ENCODE results near the gene FN3KRP.

FN3KRP gene

DNA sequence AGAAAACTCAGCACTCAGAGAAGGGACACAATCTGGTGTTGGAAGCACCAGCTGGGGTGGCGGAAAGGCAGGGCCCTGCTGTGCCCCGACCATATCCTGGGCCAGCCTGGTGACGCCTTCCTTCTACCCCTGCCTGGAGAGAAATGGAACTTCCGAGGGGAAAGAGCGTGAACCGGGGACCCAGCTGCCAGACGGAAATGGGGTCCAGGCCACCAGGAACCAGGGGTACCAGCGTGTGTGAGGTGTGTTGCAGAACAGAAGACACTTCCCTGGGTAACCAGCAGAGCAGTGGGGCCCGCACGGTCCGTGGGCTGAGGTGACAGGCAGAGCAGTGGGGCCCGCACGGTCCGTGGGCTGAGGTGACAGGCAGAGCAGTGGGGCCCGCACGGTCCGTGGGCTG is 24.8 kb upstream of the FN3KRP start:
- Histone ChIP-seq H3K4me1 (peaks cover 0 to 7% (median 1%) of the 10 kb centered on the region in 4 donors), H3K27me3 (no peaks in the 10 kb centered on the region), H3K27ac (no peak overlapping the region), H3K36me3 (peaks cover 0 to 5% (median 0%) of the 10 kb centered on the region in 3 donors), H3K4me3 (no peak overlapping the region), H3K9me3 (no peaks in the 10 kb centered on the region)
- intact Hi-C loops (cut with DNase I; ENCODE audit: low total_unique reads) = loop anchor here (10.0 kb wide), 1 partner anchor 97 kb away; no protein-coding TSS in a partner anchor
- no peak for DNase-seq
- TF ChIP-seq, protein P1, sequence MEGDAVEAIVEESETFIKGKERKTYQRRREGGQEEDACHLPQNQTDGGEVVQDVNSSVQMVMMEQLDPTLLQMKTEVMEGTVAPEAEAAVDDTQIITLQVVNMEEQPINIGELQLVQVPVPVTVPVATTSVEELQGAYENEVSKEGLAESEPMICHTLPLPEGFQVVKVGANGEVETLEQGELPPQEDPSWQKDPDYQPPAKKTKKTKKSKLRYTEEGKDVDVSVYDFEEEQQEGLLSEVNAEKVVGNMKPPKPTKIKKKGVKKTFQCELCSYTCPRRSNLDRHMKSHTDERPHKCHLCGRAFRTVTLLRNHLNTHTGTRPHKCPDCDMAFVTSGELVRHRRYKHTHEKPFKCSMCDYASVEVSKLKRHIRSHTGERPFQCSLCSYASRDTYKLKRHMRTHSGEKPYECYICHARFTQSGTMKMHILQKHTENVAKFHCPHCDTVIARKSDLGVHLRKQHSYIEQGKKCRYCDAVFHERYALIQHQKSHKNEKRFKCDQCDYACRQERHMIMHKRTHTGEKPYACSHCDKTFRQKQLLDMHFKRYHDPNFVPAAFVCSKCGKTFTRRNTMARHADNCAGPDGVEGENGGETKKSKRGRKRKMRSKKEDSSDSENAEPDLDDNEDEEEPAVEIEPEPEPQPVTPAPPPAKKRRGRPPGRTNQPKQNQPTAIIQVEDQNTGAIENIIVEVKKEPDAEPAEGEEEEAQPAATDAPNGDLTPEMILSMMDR (IDR thresholded peaks at IDR 0.05) = no peak

DNA sequence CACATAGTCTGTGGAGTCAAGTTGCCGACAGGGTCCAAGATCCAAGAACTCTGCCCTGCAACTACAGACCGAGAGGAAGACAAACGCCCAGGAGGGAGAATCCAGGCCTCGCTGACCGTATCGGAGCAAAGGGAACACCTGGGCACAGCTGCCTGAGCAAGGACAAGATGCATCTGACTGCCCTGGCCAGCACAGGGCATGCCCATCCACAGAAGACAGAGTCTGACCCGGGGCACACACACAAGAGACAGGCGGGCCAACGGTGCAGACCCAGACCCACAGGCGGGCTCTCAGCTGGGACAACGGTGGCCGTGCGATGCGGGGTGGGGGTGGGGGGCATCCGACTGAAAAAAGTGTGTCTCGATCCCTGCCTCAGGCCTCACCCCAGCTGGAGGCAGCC is 24.2 kb upstream of the FN3KRP start:
- Histone ChIP-seq H3K36me3 (peaks cover 0 to 5% (median 0%) of the 10 kb centered on the region in 3 donors), H3K4me1 (peaks cover 0 to 12% (median 7%) of the 10 kb centered on the region in 4 donors), H3K4me3 (no peak overlapping the region), H3K9me3 (no peaks in the 10 kb centered on the region), H3K27ac (no peak overlapping the region), H3K27me3 (no peaks in the 10 kb centered on the region)
- TF ChIP-seq, protein P1 (IDR thresholded peaks at IDR 0.05) = no peak
- DNase-seq = no peak
- intact Hi-C loops (cut with DNase I; ENCODE audit: low total_unique reads) = loop anchor here (10.0 kb wide), 1 partner anchor 97 kb away; no protein-coding TSS in a partner anchor

DNA sequence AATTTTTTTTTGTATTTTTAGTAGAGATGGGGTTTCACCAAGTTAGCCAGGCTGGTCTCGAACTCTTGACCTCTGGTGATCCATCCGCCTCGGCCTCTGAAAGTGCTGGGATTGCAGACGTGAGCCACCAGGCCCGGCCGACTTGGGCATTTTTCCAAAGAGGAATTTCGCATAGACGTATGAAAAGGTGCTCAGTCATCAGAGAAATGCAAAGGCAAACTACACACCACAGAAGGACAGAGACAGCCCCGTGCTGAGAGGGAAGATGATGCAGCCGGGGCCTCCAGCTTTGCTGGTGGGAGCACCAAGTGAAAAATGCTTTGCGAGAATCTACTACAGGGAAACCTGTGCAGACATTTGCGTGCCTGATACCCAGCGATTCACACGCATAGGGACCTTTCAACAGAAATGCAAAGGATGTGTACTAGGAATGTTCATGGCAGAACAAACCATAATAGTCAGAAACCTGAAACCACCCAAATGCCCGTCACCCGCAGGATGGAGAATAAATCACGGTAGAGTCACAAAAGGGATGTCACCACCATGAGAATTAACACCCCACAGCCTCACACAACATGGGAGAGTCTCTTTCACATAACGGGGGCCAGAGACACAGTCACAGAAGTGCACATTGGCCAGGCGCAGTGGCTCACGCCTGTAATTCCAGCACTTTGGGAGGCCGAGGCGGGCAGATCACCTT is 23.2 kb upstream of the FN3KRP start:
- Histone ChIP-seq H3K36me3 (peaks cover 0 to 5% (median 0%) of the 10 kb centered on the region in 3 donors), H3K4me3 (no peak overlapping the region)
- TF ChIP-seq, protein P1 (IDR thresholded peaks at IDR 0.05) = no peak

DNA sequence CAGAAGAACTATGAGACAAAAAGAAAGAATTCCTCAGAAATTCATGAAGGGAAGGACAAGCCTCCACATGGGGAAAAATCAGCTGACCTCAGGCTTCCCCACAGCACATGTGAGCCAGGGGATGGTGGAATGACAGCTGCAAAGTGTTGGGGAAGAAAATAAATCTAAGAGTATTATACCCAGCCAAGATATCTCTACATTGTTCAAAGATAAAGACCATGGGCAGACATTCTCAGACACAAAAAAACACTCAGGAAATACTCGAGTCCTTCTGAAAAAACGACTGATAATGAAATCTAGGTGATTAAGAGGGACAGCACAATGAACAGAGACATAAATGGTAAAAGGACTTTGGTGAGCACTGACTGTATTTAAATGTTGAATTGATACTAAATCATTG is 21.9 kb upstream of the FN3KRP start:
- Histone ChIP-seq H3K36me3 (peaks cover 0 to 5% (median 0%) of the 10 kb centered on the region in 3 donors), H3K4me1 (peaks cover 0 to 22% (median 13%) of the 10 kb centered on the region in 4 donors), H3K27me3 (no peaks in the 10 kb centered on the region), H3K9me3 (no peaks in the 10 kb centered on the region), H3K4me3 (no peak overlapping the region), H3K27ac (no peak overlapping the region)
- TF ChIP-seq, protein P1 (IDR thresholded peaks at IDR 0.05) = no peak
- no peak for DNase-seq
- intact Hi-C loops (cut with DNase I; ENCODE audit: low total_unique reads) = loop anchor here (5.0 to 10.0 kb wide), 2 partner anchors 58 to 100 kb away; partner anchors contain the start of gene TBCD

More for the DNA sequence above, 23.2 kb upstream of the FN3KRP start:
- Histone ChIP-seq H3K9me3 (no peaks in the 10 kb centered on the region), H3K27ac (no peak overlapping the region), H3K27me3 (no peaks in the 10 kb centered on the region), H3K4me1 (peaks cover 0 to 20% (median 13%) of the 10 kb centered on the region in 4 donors)
- no peak for DNase-seq
- intact Hi-C loops (cut with DNase I; ENCODE audit: low total_unique reads) = loop anchor here (10.0 kb wide), 1 partner anchor 99 kb away; no protein-coding TSS in a partner anchor

DNA sequence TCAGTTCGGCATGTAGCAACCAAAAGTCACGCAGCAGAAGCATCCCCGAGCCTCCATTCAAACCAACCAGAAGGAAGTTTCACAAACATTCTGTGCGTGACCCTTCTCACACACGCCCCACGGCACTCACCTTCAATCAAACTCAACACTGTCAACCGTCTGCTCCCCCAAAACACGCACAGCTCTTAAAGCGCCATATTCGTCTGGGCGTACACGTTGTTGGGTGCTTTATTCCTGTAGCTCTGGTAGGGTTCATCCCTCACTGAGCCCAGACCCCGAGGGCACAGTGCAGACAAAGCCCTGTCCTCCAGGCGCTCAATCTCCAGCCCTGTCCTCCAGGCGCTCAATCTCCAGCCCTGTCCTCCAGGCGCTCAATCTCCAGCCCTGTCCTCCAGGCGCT is 20.2 kb upstream of the FN3KRP start:
- H3K9me3 ChIP-seq = no peaks in the 10 kb centered on the region
- peaks cover 0 to 5% (median 0%) of the 10 kb centered on the region in 3 donors for H3K36me3 ChIP-seq
- no peak overlapping the region for H3K4me3 ChIP-seq
- H3K27ac ChIP-seq = no peak overlapping the region
- intact Hi-C loops (cut with DNase I; ENCODE audit: low total_unique reads) = loop anchor here (5.0 to 10.0 kb wide), 2 partner anchors 56 to 101 kb away; partner anchors contain the start of gene TBCD
- DNase-seq = no peak
- TF ChIP-seq, protein P1 (IDR thresholded peaks at IDR 0.05) = no peak
- no peaks in the 10 kb centered on the region for H3K27me3 ChIP-seq
- H3K4me1 ChIP-seq = peaks cover 0 to 24% (median 13%) of the 10 kb centered on the region in 4 donors
